ENCODE measurements around the gene KCNQ1. TPM values are rescaled to one million over a fixed set of nuclear protein-coding genes. Genes with fewer than 3 reads are reported as not detected.
A peak's percentile ranks its signal among the peaks of the same experiment; 100 is the strongest.

The KCNQ1 gene
- total RNA-seq, 2 donors from 2014 or later, result 33.5 to 39.7 TPM

DNA sequence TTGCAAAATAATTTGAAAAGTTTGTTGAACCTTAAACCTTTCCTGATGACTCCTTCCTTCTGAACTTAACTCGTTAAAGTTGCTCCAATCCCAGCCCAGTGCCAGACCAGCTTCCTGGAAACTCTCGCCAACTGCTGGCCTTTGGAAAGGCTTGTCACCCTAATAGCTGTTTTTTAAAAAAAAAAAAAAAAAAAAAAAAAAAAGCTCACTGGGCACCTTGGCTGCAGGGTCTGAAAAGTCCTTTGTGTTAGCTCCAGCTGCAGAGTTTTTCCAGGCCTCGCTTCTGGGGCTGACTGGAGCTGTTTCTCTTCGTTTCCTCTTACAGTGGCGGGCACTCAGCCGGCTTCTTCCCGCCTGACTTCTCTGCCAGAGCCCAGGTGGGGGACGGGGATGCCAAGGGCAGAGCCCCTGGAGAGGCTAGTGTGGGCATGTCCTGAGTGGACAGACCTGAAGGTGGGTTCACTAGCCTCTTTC lies 229.9 kb downstream of the KCNQ1 start:
- no peak for ATAC-seq
- intact Hi-C loops (cut with DNase I), result loop anchor here in 1 of 2 donors (10.0 kb wide), 1 partner anchor 110 kb away; no protein-coding TSS in a partner anchor
- peak; percentile 24 for DNase-seq

DNA sequence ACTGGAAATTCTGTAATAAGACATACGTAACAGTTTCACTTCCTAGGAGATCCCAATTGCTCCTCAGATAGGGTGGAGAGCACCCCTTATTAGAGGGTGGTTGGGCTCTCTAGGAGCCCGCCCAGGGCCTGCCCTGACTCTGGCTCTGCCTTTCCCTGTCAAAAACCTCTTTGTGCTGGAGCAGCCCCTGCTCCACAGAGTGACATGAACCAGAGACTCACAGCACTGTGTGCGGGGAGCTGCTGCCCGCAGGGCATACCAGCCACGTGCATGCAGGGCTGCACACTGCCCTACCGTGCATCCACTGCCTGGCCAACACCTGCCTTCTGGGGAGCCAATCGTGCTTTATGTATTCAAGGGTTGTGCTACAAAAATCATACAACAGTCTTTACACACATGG lies 230.7 kb downstream of the KCNQ1 start:
- peak in 1 of 2 donors; percentile 32 for ATAC-seq
- intact Hi-C loops (cut with DNase I), result loop anchor here in 1 of 2 donors (10.0 kb wide), 1 partner anchor 111 kb away; no protein-coding TSS in a partner anchor
- peak; percentile 11 for DNase-seq

GRCh38 chr11:2677127-2677526 lies 232.3 kb downstream of the KCNQ1 start:
- intact Hi-C loops (cut with DNase I), result loop anchor here in 1 of 2 donors (10.0 kb wide), 1 partner anchor 112 kb away; no protein-coding TSS in a partner anchor
- DNase-seq (no peak), ATAC-seq (no peak)

DNA sequence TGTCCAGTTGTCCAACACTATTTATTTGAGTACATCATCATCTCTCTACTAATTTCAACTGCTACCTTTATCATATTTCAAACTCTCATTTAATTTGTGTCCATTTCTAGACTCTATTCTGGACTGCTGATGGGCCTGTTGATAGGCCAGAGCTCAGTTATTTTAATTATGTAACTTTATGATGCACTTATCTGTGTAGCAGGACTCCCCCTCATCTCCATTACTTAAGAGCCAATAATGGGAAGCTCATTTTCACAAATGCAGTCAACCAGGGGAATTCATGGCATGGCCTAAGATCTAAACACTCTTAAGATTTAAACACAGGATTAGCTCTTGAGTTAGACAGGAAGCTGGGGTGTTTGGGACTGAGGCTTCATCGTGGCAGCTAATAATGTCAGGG lies 233.6 kb downstream of the KCNQ1 start:
- no peak for ATAC-seq
- intact Hi-C loops (cut with DNase I), result loop anchor here in 1 of 2 donors (10.0 kb wide), 1 partner anchor 114 kb away; no protein-coding TSS in a partner anchor

DNA sequence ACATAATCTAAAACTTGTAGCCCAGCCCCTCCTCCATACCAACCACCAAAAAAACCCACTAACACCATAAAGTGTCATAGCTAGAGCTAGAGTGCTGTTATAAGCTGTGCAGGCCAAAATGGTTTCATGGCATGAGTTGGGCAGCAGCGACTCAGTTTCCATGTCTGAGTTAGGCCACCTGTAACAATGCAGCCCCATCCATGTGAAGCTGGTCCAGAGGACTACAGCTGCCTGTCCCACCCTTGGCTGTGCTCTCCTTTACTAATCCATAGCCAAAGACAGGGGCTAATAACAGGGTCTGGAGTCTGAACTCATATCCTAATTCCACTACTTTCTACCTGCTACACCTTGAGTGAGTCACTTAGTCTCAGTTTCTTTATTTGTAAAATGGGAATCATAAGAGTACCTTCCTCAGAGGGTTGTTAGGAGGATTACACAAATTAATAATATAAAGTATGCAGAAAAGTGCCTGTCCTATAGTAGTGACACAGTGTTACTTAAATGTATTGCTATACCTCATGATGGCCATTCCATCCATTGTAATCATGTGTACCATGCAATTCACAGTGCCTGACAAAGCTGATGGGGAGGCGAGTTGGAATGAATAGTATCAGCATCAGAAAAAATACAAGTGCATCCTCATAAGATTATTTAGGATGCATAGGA lies 234.3 kb downstream of the KCNQ1 start:
- intact Hi-C loops (cut with DNase I), result loop anchor here in 1 of 2 donors (10.0 kb wide), 1 partner anchor 114 kb away; no protein-coding TSS in a partner anchor
- no peak for DNase-seq
- no peak for ATAC-seq

More for the DNA sequence above, 233.6 kb downstream of the KCNQ1 start:
- no peak for DNase-seq

DNA sequence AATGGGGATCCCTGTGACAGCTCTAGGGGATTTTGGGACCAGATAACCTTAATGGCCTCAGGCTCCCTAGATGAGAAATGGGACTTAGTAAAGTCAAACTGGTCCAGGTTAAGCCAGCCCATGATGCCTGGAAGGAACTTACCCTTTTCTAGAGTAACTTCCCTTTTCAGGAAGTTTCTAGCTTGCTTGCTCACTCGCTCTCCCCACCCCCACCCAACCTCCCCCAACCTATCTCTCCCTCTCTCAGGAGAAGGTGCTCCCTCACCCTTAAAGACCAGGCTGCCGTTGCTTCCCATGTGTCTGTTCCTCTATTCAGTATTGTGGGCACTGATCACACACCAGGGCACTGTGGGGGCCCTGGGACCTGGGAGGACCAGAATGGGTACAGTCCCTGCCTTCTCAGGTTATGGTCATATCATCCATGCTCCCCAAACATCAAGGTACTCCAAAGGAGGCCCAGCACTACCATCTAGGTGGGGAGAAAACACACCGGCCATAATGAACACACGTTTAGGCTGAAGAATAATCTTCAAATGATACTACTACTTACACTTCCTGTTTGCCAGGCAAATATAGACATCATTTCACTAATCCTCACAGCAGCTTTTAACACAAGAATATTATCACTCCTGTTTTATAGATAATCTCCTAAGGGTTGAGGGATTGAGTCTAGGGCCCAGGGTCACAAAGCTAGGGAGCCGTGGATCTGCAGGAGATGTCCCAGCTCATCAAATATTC lies 236.8 kb downstream of the KCNQ1 start:
- intact Hi-C loops (cut with DNase I), result no loop called here
- ATAC-seq, result no peak
- DNase-seq, result peak; percentile 4

GRCh38 chr11:2683806-2684205 lies 239.0 kb downstream of the KCNQ1 start:
- intact Hi-C loops (cut with DNase I), result no loop called here
- DNase-seq (no peak), ATAC-seq (no peak)

DNA sequence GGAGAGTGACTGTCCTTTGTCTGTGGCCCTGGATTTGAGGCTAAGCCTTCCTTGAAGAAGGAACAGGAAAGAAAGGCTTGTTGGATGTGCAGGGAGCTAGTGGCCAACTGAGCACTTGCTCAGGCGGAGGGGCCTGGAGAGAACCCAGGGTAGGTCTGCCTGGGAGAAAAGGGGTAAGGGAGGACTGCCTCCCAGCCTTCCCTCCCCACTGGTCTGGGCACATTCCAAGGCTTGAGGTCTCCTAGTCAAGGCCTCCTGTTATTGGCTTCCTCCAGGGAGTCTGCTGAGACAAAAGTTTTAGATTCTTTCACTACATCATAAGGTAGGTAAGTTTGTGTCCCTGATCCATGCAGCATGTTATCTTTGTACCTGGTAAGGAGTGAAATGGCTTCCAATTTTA lies 239.8 kb downstream of the KCNQ1 start:
- intact Hi-C loops (cut with DNase I), result no loop called here
- DNase-seq, result peak; percentile 0
- no peak for ATAC-seq

GRCh38 chr11:2685051-2685450 lies 240.2 kb downstream of the KCNQ1 start:
- intact Hi-C loops (cut with DNase I), result no loop called here
- DNase-seq, result peak; percentile 7
- no peak for ATAC-seq

- ATAC-seq, result no peak
- DNase-seq, result peak; percentile 17
Measured at GRCh38 chr11:2685566-2686359, 241.0 kb downstream of the KCNQ1 start.

DNA sequence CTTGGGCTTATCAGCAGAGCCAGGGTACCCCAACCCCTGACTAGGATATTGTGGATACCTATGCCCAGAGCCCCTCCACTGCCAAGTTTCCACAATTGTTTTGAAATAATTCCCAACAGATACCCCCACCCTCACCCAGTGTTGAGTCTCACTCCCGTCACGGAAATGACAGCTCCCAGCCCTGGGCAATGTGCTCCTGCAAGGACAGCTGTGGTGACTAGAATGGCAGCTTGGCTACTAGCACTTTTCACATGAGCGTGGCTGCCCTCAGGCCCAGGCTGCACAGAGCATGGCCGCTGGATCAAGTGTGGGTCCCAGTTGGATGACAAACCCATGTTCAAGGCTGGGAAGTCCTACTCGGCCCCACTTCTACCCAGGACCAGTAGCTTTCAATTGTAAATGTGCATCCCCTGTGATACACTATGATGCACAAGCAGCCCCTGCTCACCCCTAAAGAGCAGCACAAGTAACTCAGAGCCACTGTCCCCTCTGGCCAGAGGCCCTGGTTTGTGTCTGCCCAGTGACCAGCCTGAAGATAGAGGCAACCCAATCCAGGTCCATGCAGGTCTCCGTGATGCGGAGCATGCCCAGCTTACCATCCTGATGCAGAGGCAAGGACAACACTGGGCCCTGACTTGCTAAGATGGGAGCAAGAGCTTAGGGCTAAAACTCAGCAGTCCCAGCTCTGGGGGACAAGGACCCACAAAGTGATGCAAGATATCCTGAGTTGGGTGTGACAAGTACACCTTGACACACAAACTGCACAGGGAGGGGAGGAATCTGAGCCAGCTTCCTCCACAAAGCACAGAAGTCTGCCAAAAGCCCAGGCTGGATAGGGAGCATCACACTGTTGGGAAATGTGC lies 241.8 kb downstream of the KCNQ1 start:
- DNase-seq (peak; percentile 13), ATAC-seq (no peak)
- intact Hi-C loops (cut with DNase I), result no loop called here

More at GRCh38 chr11:2685566-2686359, 241.0 kb downstream of the KCNQ1 start:
- intact Hi-C loops (cut with DNase I), result no loop called here

DNA sequence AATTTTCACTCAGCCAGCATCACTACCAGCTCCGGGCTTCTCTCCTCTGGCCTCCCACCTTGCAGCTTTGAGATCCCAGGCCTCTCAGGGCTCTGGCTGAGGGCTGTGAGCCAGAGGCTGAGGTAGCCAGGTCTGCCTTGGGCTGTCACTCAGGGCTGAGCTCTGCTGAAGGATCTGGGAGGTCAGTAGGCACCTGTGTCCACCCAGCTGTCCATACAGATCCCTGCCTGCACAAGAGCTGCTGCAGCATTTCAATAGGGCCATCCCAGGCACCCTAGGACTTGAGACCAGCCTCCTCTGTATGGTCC lies 242.4 kb downstream of the KCNQ1 start:
- DNase-seq (peak; percentile 9), ATAC-seq (no peak)
- intact Hi-C loops (cut with DNase I), result no loop called here

DNA sequence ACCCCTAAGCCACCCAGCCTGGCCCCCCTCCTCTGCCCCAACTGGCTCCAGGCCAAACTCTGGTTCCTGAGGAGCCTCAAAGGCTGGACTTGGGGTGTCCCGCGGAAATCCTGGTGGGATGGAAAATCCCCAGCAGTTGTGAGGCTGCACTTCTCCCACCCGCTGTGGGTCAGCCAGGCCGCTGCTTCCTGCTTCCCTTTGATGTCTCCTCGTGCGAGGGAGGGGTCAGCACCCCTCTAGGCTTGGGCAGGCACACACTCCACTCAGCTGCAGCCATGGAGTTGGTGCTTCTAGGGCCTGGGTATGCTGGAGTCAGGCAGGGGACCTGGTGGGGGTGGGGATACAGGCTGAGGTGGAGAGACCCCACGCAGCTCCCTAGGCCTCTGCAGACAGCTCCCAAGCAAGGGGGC lies 243.0 kb downstream of the KCNQ1 start:
- intact Hi-C loops (cut with DNase I), result no loop called here
- peak; percentile 41 for DNase-seq
- peak; percentile 12 to 24 for ATAC-seq

- peak; percentile 10 for DNase-seq
- ATAC-seq, result no peak
- intact Hi-C loops (cut with DNase I), result no loop called here
Measured at GRCh38 chr11:2688381-2689231, 243.8 kb downstream of the KCNQ1 start.

DNA sequence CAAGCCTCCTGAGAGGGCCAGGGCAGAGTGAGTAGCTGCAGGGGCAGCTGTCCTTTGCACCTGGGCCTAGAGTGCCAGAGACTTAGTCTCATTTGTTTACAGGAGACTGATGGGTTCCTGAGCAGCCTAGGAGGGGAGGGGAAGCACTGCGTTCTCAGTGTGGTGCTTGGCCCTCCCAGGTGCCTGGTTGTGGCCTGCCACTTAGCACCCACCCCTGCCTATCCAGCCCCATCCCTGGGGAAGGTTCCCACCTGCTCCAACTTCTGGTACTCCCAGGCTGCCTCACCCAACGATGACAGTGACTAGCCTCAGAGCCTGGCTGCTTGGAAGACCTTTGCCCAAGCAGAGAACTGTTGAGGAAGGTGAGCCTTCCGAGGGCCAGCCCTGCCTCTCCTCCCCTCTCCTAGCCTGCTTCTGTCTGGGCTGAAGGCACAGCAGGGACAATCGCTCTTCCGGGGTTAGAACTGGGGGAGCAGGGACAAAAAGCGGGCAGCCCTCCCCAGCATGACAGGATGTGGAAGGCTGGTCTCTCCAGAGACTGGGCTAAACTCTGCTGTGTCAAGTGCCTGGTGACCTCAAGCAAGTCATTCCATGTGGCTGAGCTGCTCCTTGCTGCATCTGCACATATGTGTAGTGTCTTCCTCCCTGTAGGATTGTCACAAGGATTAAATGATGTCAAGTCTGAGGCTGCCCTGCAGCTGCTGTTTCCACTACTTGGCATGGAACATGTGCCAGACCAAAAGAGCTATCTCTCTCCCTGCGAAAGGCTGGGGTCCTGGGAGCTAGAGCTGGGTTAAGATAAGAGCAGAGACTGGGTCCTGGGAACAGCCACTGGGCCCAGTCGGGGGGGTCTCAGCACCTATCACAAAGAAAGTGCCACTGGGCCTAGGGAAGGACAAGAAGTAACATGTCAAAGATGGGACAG lies 245.1 kb downstream of the KCNQ1 start:
- intact Hi-C loops (cut with DNase I), result no loop called here
- peak; percentile 6 for DNase-seq
- ATAC-seq, result no peak

DNA sequence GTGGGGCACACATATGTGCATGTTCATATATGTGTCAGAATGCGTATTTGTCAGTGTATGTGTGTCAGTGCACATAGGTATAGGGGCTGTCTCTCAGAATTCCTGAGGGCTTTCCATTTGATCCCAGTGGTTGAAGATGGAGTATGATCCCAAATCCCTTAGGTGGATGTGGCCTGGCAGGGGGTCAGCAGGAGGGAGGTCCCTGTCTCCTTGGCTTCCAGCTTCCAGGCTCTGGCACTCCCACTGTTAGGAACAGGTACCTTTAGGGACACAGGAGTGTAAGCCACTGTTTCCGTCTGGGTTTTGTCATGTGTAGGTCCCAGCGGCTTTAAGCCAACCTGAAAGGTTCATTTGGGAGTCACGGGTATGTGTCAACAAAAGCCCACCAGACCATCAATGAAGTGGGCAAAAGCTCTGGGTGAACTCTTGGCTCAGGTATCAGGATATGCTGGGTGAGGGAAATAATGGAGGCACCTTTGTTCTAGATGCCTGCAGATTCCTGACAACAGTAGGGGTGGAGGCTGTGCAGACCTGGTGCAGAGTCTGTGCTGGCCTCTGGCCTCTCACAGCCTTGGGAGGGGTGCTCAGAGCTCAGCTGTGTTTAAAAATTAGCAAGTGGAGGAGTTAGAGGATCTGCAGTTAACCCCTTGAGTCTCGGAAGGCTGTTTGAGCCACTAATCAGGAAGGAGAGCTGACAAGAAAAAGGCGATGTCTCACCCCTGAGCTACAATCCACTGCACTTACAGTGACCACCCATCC lies 246.0 kb downstream of the KCNQ1 start:
- DNase-seq, result peak; percentile 6
- intact Hi-C loops (cut with DNase I), result no loop called here
- ATAC-seq, result no peak
